SK-N-SH (cell line): ENCODE results near the gene DTNBP1. TPM values are rescaled to one million over a fixed set of nuclear protein-coding genes. Genes with fewer than 3 reads are reported as not detected.
A peak's percentile ranks its signal among the peaks of the same experiment; 100 is the strongest.

Source experiments
- CTCF ChIA-PET: fragments of 300-600, 350-600 bp; formaldehyde crosslinking; extraction: SDS; loops from one replicate; lab custom pipeline; 2021; lab: Yijun Ruan, JAX
- POLR2A ChIA-PET: fragments of 350-600 bp; sonication (Branson Sonifier 250); formaldehyde crosslinking; extraction: SDS; loops from one replicate; lab custom pipeline; 2020; ENCODE audit warnings: antibody characterized with exemption, inconsistent platforms; lab: Yijun Ruan, JAX
- DNase-seq: peaks from one replicate; pipeline ENCODE4 v3.0.0; 2012
- H2AFZ ChIP-seq: fragments of 200-600 bp; sonication (generic); 2 replicates; pipeline ENCODE4 v1.8.1; 2016; ENCODE audit warnings: antibody characterized with exemption, mild to moderate bottlenecking, low read depth
- H3F3A ChIP-seq: fragments of 200-600 bp; sonication (generic); replicated peaks from 2 replicates; pipeline ENCODE3; 2016; ENCODE audit warnings: antibody characterized with exemption, mild to moderate bottlenecking; ENCODE audit not compliant: insufficient read depth
- H3K27ac ChIP-seq, 2 experiments: fragments of 200-500 bp in 1 of 2; fragments of 200-600 bp in 1 of 2; sonication (Bioruptor generic) in 1 of 2; sonication (generic), shearing (Covaris generic) in 1 of 2; 2 replicates each; pipeline versions ENCODE4 v1.5.1 to v1.6.1; 2014 to 2016; ENCODE audit warnings: low read depth in 2 of 2, inconsistent platforms in 1 of 2, low read length in 1 of 2, mild to moderate bottlenecking in 1 of 2, mixed read lengths in 1 of 2
- H3K27me3 ChIP-seq: fragments of 200-600 bp; sonication (generic), shearing (Covaris generic); 2 replicates; pipeline ENCODE4 v1.6.1; 2016; ENCODE audit warnings: mixed run types; ENCODE audit not compliant: insufficient read depth
- H3K36me3 ChIP-seq, 2 experiments: fragments of 200-500 bp in 1 of 2; fragments of 200-600 bp in 1 of 2; sonication (Bioruptor generic) in 1 of 2; sonication (generic) in 1 of 2; replicated peaks in 1 of 2; 2 replicates each; pipeline versions ENCODE3 to v1.5.1; 2014 to 2016; ENCODE audit warnings: low read length in 1 of 2, mild to moderate bottlenecking in 1 of 2; ENCODE audit not compliant: insufficient read depth in 2 of 2, control insufficient read depth in 1 of 2
- H3K4me1 ChIP-seq, 2 experiments: fragments of 200-500 bp in 1 of 2; fragments of 200-600 bp in 1 of 2; sonication (Bioruptor generic) in 1 of 2; sonication (generic), shearing (Covaris generic) in 1 of 2; 2 replicates each; pipeline versions ENCODE4 v1.5.1 to v1.6.1; 2014 to 2016; ENCODE audit warnings: low read depth in 1 of 2, low read length in 1 of 2, mixed run types in 1 of 2; ENCODE audit not compliant: insufficient read depth in 2 of 2, control insufficient read depth in 1 of 2
- H3K4me2 ChIP-seq: fragments of 200-600 bp; sonication (generic), shearing (Covaris generic); 2 replicates; pipeline ENCODE4 v1.6.1; 2017; ENCODE audit warnings: mixed run types
- H3K4me3 ChIP-seq, 2 experiments: fragments of 200-500 bp in 1 of 2; fragments of 200-600 bp in 1 of 2; sonication (Bioruptor generic) in 1 of 2; sonication (generic), shearing (Covaris generic) in 1 of 2; 2 replicates each; pipeline versions ENCODE4 v1.5.1 to v1.8.1; 2014 to 2016; ENCODE audit warnings: low read depth in 2 of 2, inconsistent platforms in 1 of 2, low read length in 1 of 2, mild to moderate bottlenecking in 1 of 2, mixed read lengths in 1 of 2, moderate library complexity in 1 of 2
- H3K79me2 ChIP-seq: fragments of 200-600 bp; sonication (generic); 2 replicates; pipeline ENCODE4 v1.8.1; 2017; ENCODE audit warnings: mild to moderate bottlenecking; ENCODE audit not compliant: insufficient read depth
- H3K9ac ChIP-seq: fragments of 200-600 bp; sonication (generic); 2 replicates; pipeline ENCODE4 v1.6.1; 2017; ENCODE audit warnings: mixed run types
- H3K9me2 ChIP-seq: fragments of 200-600 bp; sonication (generic); 2 replicates; pipeline ENCODE4 v1.6.1; 2017; ENCODE audit warnings: mixed run types
- H3K9me3 ChIP-seq: fragments of 200-600 bp; sonication (generic); 2 replicates; pipeline ENCODE4 v1.6.1; 2017; ENCODE audit warnings: mixed run types, mild to moderate bottlenecking, moderate library complexity
- H4K20me1 ChIP-seq: fragments of 200-600 bp; sonication (generic); 2 replicates; pipeline ENCODE4 v1.6.1; 2017; ENCODE audit warnings: mild to moderate bottlenecking, mixed run types; ENCODE audit not compliant: insufficient read depth
- CTCF ChIP-seq: fragments of 200-600 bp; sonication (generic); IDR thresholded peaks from 2 replicates; pipeline ENCODE4 v1.6.1; 2017; ENCODE audit warnings: antibody characterized with exemption, mild to moderate bottlenecking, moderate library complexity
- GABPA ChIP-seq: IDR thresholded peaks from 2 replicates; pipeline ENCODE4 v1.4.0; 2012; ENCODE audit warnings: low read depth, mild to moderate bottlenecking
- IRF3 ChIP-seq: fragments of 150-350 bp; IDR thresholded peaks from 2 replicates; pipeline ENCODE4 v1.6.1; 2016; ENCODE audit warnings: mild to moderate bottlenecking, low read depth, low read length
- PBX3 ChIP-seq: IDR thresholded peaks from 2 replicates; pipeline ENCODE4; 2012
- RAD21 ChIP-seq: IDR thresholded peaks from 2 replicates; pipeline ENCODE4 v1.6.1; 2012; ENCODE audit warnings: mild to moderate bottlenecking, low read length
- REST ChIP-seq: IDR thresholded peaks from 2 replicates; pipeline ENCODE4 v1.6.1; 2012; ENCODE audit warnings: mild to moderate bottlenecking, low read depth, low read length, moderate library complexity
- RFX5 ChIP-seq: IDR thresholded peaks from 2 replicates; pipeline ENCODE4 v1.6.1; 2012; ENCODE audit warnings: mild to moderate bottlenecking, improper control_type of control experiment, low read length
- TEAD4 ChIP-seq: IDR thresholded peaks from 2 replicates; pipeline ENCODE4 v1.4.0; 2012; ENCODE audit warnings: mild to moderate bottlenecking, borderline replicate concordance; ENCODE audit not compliant: insufficient read depth
- WGBS: methylation state at CpG from one replicate; pipeline ENCODE4 v1.1.6; 2017; ENCODE audit warnings: low lambda C conversion rate; 5-methylcytosine and 5-hydroxymethylcytosine counted together
- polyA plus RNA-seq, 3 experiments: library from polyadenylated mRNA; depleted of rRNA; stranded (reverse); fragments of >200 nt; gene quantifications; 2 replicates each; pipeline ENCODE4 v1.2.3, GENCODE V29; 2012

The DTNBP1 gene
- polyA plus RNA-seq, 1 of the 3 experiments (the other 2 are of a cell fraction): 19.7 TPM

GRCh38 chr6:15623276-15624116 is 39.3 kb downstream of the DTNBP1 start:
- Histone ChIP-seq H3K27me3 (no peaks in the 10 kb centered on the region), H3K9ac (no peak overlapping the region), H3F3A (no peaks in the 10 kb centered on the region), H3K4me2 (no peak overlapping the region), H2AFZ (no peak overlapping the region), H3K4me1 (peaks cover 23 to 26% of the 10 kb centered on the region in 2 experiments; a peak in 3 of 4 replicates), H3K79me2 (no peaks in the 10 kb centered on the region), H3K9me2 (no peaks in the 10 kb centered on the region), H4K20me1 (no peaks in the 10 kb centered on the region), H3K9me3 (no peaks in the 10 kb centered on the region), H3K27ac (no peak overlapping the region), H3K36me3 (no peaks in the 10 kb centered on the region), H3K4me3 (no peak overlapping the region)
- TF ChIP-seq RFX5 (no peak), RAD21 (peak; percentile 54), CTCF (peak; percentile 77)
- 79% methylated on average over 8 of the region's 8 CpGs for WGBS
- no peak for DNase-seq
- CTCF ChIA-PET: interaction anchor here (0.5 to 6.0 kb wide), 51 partner anchors 9 to 1715 kb away, joined by 3 to 31 read pairs (median 4); partner anchors contain the start of gene DTNBP1
- POLR2A ChIA-PET: no interaction called here

GRCh38 chr6:15622045-15622740 is 40.6 kb downstream of the DTNBP1 start:
- H3K9me2 ChIP-seq: no peaks in the 10 kb centered on the region
- no peaks in the 10 kb centered on the region for H3F3A ChIP-seq
- H3K36me3 ChIP-seq: no peaks in the 10 kb centered on the region
- H3K4me1 ChIP-seq: peaks cover 20 to 21% of the 10 kb centered on the region in 2 experiments; a peak in 3 of 4 replicates
- no peak for DNase-seq
- H4K20me1 ChIP-seq: no peaks in the 10 kb centered on the region
- 0 out of 2 replicates have a peak overlapping the region, but pooled peaks have one; percentile 26 for H3K4me2 ChIP-seq
- no peaks in the 10 kb centered on the region for H3K9me3 ChIP-seq
- H2AFZ ChIP-seq: no peak overlapping the region
- H3K9ac ChIP-seq: no peak overlapping the region
- H3K79me2 ChIP-seq: no peaks in the 10 kb centered on the region
- ChIA-PET POLR2A (no interaction called here), CTCF (interaction anchor here (0.9 to 6.0 kb wide), 23 partner anchors 12 to 1713 kb away, joined by 3 to 31 read pairs (median 4); no protein-coding TSS in a partner anchor)
- H3K4me3 ChIP-seq: no peak overlapping the region
- no peak for TF ChIP-seq PBX3
- TF ChIP-seq GABPA: no peak
- no peak for TF ChIP-seq REST
- no peak for TF ChIP-seq TEAD4
- no peak for TF ChIP-seq IRF3
- no peaks in the 10 kb centered on the region for H3K27me3 ChIP-seq
- WGBS: 94% methylated on average over 4 of the region's 4 CpGs
- peak overlapping the region in 1 of 2 experiments; percentile 9; a peak in 2 of 4 replicates for H3K27ac ChIP-seq
